ENCODE results near the gene CRYBG3.
"Not testable (repeated sequence)": the region's sequence is repeated elsewhere in the genome, so short reads cannot be mapped to it uniquely, and the experiment has no call there.

The CRYBG3 gene

GRCh38 chr3:97899331-97899730, 77.5 kb downstream of the CRYBG3 start:
- DNase-seq, result no peak

- DNase-seq, result no peak
Measured at GRCh38 chr3:97901313-97902248, 79.8 kb downstream of the CRYBG3 start.

DNA sequence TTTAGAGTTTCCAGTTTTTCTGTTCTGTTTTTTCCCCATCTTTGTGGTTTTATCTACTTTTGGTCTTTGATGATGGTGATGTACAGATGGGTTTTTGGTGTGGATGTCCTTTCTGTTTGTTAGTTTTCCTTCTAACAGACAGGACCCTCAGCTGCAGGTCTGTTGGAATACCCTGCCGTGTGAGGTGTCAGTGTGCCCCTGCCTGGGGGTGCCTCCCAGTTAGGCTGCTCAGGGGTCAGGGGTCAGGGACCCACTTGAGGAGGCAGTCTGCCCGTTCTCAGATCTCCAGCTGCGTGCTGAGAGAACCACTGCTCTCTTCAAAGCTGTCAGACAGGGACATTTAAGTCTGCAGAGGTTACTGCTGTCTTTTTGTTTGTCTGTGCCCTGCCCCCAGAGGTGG, 88.0 kb downstream of the CRYBG3 start:
- DNase-seq, result not testable (repeated sequence)

DNA sequence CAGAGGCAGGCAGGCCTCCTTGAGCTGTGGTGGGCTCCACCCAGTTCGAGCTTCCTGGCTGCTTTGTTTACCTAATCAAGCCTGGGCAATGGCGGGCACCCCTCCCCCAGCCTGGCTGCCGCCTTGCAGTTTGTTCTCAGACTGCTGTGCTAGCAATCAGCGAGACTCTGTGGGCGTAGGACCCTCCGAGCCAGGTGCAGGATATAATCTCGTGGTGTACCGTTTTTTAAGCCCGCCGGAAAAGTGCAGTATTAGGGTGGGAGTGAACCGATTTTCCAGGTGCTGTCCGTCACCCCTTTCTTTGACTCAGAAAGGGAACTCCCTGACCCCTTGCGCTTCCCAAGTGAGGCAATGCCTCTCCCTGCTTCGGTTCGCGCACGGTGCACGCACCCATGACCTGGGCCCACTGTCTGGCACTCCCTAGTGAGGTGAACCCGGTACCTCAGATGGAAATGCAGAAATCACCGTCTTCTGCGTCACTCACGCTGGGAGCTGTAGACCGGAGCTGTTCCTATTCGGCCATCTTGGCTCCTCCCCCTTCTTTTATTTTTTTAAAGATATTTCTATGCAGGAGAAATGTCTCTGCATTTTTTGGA, 88.5 kb downstream of the CRYBG3 start:
- DNase-seq, result peak; percentile 31

GRCh38 chr3:97910931-97911351, 89.1 kb downstream of the CRYBG3 start:
- no peak for DNase-seq

DNA sequence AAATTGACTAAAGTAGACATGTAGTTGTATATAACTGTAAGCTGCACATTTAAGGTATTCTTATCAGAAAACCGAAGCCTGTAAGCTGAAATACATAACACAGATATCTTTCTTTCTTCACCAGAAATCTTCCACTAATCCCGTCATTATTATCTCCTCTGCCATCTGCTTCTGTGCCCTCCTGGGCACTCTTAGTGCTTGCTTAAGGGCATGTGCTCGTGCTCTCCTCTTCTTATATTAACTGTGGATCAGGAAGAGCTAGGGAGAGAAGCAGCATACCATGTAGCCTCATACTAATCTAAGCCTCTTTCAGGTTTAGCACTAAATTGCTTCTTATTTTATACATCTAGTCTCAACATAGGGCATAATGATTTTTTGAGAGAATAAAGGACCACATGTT, 89.6 kb downstream of the CRYBG3 start:
- no peak for DNase-seq

GRCh38 chr3:97914388-97914787, 92.6 kb downstream of the CRYBG3 start:
- no peak for DNase-seq

DNA sequence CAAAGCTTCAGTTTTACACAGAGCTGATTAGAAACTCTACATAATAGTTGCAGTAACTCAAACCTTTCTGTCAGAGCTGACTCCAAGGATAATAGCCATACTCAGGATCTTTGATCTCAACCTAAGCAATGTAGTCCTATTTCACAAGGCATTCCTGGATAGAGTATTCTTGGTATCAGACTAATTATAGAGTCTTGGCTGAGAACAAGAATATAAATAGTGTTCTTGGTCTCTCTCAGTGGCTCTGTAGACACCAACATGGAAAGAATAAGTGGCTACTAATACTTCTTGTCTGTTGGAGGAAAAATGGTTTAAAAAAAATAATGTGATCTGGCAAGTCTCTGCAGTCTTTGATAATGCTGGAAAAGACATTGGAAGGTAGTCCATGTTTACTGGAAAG, 94.8 kb downstream of the CRYBG3 start:
- DNase-seq, result no peak

DNA sequence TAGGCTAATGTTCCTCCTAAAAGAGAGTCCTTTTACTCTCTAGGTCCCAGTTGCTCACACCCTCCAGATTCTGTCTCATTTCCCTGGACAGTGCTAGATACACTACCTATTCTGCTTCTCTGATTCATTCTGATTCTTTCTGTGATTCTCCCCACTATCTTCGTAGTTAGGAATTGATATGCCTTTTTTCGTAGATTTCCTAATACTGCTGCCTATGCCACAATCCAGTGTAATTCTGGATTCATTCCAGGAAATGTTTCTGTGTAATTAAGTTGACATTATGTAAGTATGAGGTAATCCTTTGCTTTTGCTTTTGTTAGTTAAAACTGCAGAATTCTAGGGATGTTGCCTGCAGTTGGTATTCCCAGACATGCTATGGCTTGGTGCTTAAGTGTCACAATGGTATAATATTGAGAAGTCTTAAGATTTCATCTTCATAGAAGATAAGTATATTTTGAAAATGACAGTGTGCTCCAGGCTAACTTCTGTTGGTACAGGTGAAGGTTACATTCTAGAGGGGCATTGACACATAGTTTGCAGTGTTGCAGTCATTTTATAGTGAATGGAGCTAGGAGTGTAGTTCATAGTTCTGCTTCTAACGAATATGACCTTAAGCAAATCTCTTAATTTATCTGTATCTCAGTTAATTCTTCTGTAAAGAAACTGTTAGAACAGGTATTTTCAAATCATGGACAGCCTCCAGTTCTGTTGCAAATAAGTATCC, 96.2 kb downstream of the CRYBG3 start:
- no peak for DNase-seq

DNA sequence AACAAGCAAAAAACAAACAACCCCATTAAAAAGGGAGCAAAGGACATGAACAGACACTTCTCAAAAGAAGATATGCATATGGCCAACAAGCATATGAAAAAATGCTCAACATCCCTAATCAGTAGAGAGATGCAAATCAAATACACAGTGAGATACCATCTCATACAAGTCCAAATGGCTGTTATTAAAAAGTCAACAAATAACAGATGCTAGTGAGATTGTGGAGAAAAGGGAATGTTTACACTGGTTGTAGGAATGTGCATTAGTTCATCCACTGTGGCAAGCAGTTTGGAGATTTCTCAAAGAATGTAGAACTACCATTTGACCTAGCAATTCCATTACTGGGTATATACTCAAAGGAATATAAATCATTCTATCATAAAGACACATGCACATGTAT, 105.9 kb downstream of the CRYBG3 start:
- no peak for DNase-seq

DNA sequence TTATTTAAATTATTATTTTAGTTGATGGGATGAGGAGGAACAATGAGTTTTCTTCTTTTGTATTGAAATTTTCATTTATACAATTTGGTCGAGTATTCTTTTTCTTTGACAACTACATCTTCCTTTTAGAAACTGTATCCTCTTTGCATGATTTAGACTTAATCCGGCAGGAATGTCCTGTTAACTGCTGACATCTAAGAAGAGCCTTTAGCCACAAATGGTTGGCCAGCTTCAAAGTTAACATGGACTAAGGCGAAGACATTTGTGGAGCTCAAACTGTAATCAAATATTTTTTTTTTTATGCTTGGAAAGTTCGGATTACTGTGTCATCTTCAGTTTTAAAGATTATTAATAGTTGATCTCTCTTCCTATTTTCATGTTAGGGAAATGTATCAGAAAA, 107.2 kb downstream of the CRYBG3 start:
- no peak for DNase-seq

DNA sequence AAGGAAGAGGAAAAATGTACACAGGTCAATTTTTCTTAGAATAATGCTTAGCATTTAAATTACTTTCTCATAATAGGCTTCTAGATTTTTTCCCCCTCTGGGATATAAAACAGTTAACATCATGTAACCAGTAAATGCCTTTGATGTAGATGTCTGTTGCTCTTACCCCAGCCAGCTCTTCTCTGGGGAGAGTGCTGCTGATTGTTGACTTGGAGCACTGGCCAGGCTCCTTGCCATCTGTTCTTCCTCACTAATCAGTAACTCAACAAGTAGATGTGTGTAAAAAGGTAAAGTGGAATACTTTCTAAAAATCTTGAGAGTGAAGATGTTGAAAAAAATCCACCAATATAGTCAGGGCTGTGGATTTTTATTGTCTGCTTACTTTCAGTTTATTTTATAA, 108.2 kb downstream of the CRYBG3 start:
- no peak for DNase-seq

GRCh38 chr3:97931218-97931617, 109.4 kb downstream of the CRYBG3 start:
- DNase-seq, result no peak

GRCh38 chr3:97932387-97932801, 110.6 kb downstream of the CRYBG3 start:
- DNase-seq, result no peak

- no peak for DNase-seq
Measured at GRCh38 chr3:97934980-97935695, 113.3 kb downstream of the CRYBG3 start.

DNA sequence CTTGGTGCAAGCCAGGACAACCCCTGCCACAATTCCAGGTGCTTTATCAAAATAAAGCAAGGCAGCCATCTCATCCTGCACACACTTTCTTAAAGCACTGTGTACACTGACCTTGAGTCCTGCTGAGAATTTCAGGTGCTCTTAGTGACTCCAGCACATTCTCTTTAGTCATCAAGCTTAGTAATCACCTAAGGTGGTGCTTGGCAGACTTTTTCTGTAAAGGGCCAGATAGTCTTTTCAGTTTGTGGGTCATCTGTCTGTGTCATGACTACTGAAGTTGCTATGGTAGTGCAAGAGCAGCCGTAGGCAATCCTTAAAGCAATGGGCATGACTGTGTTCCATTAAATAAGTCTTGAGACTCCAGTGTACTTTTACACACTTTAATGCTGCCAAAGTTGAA, 114.0 kb downstream of the CRYBG3 start:
- DNase-seq, result no peak

- no peak for DNase-seq
Measured at GRCh38 chr3:97937205-97937604, 115.4 kb downstream of the CRYBG3 start.

GRCh38 chr3:97938444-97938843, 116.6 kb downstream of the CRYBG3 start:
- no peak for DNase-seq

DNA sequence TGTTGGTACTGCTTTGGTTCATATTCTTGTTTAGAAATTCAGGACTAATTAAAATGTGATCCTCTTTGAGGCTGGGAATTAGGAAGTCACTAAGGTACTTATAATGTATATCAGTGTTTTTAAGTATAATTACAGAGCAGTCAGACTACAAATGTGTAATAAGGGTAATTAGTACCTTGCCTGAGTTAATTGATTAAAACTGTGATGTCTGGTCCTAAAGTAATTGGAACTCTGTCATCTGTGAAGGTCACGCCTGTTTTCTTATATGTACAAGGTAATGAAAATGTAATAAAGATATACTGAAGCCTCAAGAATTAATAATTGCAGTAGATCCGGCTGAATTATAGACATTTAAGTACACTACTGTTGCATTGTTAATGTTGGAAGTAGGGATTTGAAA, 117.6 kb downstream of the CRYBG3 start:
- DNase-seq, result no peak

DNA sequence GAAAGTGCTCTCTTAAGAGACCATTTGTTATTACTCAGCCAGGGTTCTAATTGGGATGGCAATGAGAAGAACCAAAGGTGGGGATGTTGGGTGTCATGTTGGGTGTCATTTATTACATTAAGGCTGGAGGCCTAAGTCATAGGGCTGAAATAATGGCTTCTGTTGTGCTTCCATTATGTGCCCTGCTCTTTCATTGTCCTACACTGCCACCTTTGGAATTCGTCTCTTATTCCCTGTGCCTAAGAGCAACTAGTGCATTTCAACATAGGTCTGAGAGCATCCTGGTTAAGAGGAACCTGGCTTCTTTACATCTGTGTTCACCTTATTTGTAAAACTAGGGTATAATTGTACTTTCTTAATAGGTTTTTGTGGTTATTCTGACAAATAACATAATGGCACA, 118.2 kb downstream of the CRYBG3 start:
- no peak for DNase-seq

GRCh38 chr3:97942801-97943546, 121.2 kb downstream of the CRYBG3 start:
- no peak for DNase-seq
